GM06990 (cell line): Measurements from ENCODE around the gene TCEAL2.

Source experiments
- DNase-seq: peaks from one replicate; pipeline ENCODE4 v3.0.0-alpha.2; 2011; ENCODE audit not compliant: insufficient read length; ENCODE audit errors: extremely low read depth
- H3K27me3 ChIP-seq: replicated peaks from 2 replicates; pipeline ENCODE4 v1.6.0; 2011; ENCODE audit warnings: low read length; ENCODE audit not compliant: control insufficient read depth, insufficient read depth
- H3K36me3 ChIP-seq: 2 replicates; pipeline ENCODE4 v1.5.1; 2011; ENCODE audit warnings: low read length; ENCODE audit not compliant: control insufficient read depth, insufficient read depth
- H3K4me3 ChIP-seq: replicated peaks from 2 replicates; pipeline ENCODE4 v1.5.1; 2011; ENCODE audit warnings: low read depth, mild to moderate bottlenecking, control low read depth, low read length
- TF ChIP-seq, protein P1 (sequence below): IDR thresholded peaks from 2 replicates; pipeline ENCODE4 v1.5.1; 2011; ENCODE audit warnings: low read length, control low read depth, mild to moderate bottlenecking, inconsistent platforms; ENCODE audit not compliant: insufficient read depth, poor library complexity, severe bottlenecking

TCEAL2 gene

DNA sequence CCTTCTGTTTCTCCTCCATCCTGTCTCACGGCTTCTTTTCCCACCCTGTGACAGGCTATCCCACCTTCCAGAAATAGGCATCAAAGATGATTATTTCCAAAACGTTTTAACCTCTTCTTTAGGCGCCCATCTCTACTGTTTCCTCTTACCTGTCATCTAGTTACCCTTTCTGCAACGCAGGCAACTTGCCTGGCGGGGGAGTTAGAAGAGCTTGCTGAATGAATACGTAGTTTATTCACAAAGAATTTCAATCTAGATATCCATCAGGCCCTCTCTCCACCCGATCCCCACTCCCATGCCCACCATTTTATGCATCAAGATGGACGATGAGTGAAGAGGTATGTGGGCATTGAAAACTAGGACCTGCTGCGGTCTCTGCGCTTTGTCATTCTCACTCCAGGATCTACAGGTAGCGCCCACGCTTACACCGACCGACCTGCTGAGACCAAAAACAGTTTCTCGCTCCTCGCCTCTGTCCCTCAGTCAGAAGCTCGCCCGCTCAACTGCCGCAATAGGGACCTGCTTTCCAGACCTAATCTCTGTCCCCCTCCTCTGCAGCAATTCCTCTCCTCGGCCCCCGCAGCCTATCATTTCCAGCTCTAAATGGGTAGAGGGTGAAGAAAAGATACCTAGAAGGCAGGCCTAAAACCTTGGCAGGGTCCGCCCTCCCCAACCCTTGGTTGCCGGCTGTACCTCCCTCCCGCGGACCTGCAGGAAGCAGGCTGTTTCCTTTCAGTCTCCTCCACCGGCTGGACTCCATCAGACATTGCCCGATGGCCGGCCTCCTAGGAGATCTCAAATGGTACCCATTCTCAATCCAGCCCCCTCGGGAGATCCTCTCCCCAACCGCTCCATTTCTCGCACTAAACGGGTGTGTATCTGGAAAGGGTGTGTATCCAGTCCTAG, 29.7 kb downstream of the TCEAL2 start:
- H3K36me3 ChIP-seq = no peaks in the 10 kb centered on the region
- no peak for DNase-seq
- H3K27me3 ChIP-seq = no peaks in the 10 kb centered on the region
- TF ChIP-seq, protein P1, sequence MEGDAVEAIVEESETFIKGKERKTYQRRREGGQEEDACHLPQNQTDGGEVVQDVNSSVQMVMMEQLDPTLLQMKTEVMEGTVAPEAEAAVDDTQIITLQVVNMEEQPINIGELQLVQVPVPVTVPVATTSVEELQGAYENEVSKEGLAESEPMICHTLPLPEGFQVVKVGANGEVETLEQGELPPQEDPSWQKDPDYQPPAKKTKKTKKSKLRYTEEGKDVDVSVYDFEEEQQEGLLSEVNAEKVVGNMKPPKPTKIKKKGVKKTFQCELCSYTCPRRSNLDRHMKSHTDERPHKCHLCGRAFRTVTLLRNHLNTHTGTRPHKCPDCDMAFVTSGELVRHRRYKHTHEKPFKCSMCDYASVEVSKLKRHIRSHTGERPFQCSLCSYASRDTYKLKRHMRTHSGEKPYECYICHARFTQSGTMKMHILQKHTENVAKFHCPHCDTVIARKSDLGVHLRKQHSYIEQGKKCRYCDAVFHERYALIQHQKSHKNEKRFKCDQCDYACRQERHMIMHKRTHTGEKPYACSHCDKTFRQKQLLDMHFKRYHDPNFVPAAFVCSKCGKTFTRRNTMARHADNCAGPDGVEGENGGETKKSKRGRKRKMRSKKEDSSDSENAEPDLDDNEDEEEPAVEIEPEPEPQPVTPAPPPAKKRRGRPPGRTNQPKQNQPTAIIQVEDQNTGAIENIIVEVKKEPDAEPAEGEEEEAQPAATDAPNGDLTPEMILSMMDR = no peak
- peak overlapping the region; percentile 33 for H3K4me3 ChIP-seq

DNA sequence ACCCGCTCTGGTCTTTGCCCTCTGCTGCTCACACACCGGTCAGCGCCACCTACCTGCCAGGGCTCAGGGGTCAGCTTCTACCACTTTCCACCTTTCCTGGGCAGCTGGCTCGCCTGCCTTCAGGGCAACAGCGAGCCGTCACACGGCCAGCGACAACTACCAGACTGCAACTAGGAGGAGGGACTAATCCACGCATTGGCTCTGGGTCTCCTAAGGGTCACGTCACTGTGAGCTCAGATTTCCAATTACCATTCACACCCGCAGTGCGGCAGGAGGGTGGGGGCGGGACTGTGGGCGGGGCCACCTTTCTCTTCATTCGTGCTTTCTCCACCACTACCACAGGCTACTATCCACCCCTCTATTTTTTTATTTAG, 30.3 kb downstream of the TCEAL2 start, which contains the start of gene BEX5:
BEX5 (minus strand) TSS at position 172 of the 374 bp plus-strand sequence. CDS start 1,712 bp downstream, outside the sequence.
- peak; percentile 6 for DNase-seq
- TF ChIP-seq, protein P1 = no peak
- Histone ChIP-seq H3K4me3 (peak within 1 kb of the TSS; percentile 33), H3K27me3 (no peaks in the 10 kb centered on the region), H3K36me3 (no peaks in the 10 kb centered on the region)
